Subcutaneous abdominal adipose tissue (tissue), 5 donors: Measurements from ENCODE around the gene DENND4A.
A peak's percentile ranks its signal among the peaks of the same experiment; 100 is the strongest.

ENCODE experiments used
- H3K27ac ChIP-seq: one replicate; pipeline ENCODE4 v1.7.0; 2013; ENCODE audit warnings: low read depth, mild to moderate bottlenecking, inconsistent platforms, low read length, moderate library complexity
- H3K27me3 ChIP-seq, 5 donors: one replicate each; pipeline ENCODE4 v1.7.0; 2013; ENCODE audit warnings: low read length in 5 of 5, inconsistent platforms in 1 of 5; ENCODE audit not compliant: control insufficient read depth in 5 of 5, insufficient read depth in 4 of 5
- H3K36me3 ChIP-seq, 5 donors: one replicate each; pipeline ENCODE4 v1.7.0; 2013; ENCODE audit warnings: low read length in 5 of 5; ENCODE audit not compliant: control insufficient read depth in 5 of 5, insufficient read depth in 5 of 5
- H3K4me1 ChIP-seq, 5 donors: one replicate each; pipeline ENCODE4 v1.7.0; 2013; ENCODE audit warnings: low read length in 5 of 5, mild to moderate bottlenecking in 3 of 5, moderate library complexity in 1 of 5; ENCODE audit not compliant: control insufficient read depth in 5 of 5, insufficient read depth in 5 of 5
- H3K4me3 ChIP-seq, 5 donors: one replicate each; pipeline ENCODE4 v1.7.0; 2013; ENCODE audit warnings: low read length in 5 of 5, low read depth in 1 of 5
- H3K9ac ChIP-seq, 5 donors: one replicate each; pipeline ENCODE4 v1.7.0; 2013; ENCODE audit warnings: low read length in 5 of 5, mild to moderate bottlenecking in 4 of 5, moderate library complexity in 3 of 5
- H3K9me3 ChIP-seq, 5 donors: one replicate each; pipeline ENCODE4 v1.7.0; 2013; ENCODE audit warnings: low read length in 5 of 5; ENCODE audit not compliant: control insufficient read depth in 5 of 5
- donor health status: healthy.
- donor health status: healthy.
- donor health status: healthy.
- donor health status: healthy.
- donor health status: healthy.

The DENND4A gene

DNA sequence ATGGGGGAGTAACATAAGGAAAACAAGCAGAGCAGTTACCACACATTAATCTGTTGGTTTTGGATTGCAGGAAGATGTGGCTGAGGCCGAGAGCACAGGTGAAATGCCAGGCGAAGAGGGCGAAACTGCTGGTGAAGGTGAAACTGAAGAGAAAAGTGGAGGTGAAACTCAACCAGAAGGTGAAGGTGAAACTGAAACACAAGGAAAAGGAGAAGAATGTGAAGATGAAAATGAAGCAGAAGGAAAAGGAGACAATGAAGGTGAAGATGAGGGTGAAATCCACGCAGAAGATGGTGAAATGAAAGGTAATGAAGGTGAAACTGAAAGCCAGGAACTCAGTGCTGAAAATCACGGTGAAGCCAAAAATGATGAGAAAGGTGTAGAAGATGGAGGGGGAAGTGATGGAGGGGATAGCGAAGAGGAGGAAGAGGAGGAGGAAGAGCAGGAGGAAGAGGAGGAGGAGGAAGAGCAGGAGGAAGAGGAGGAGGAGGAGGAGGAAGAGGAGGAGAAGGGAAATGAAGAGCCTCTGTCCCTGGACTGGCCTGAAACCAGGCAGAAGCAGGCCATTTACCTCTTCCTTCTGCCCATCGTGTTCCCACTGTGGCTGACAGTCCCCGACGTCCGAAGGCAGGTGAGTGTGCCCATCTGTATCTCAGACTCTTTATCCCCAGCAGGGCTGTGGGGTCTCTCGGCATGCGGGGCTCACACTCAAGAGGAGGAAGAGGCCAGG lies 141.6 kb downstream of the DENND4A start:
- peaks cover 17 to 44% (median 24%) of the 10 kb centered on the region in 5 donors for H3K36me3 ChIP-seq
- no peak overlapping the region for H3K4me3 ChIP-seq
- H3K9me3 ChIP-seq: no peaks in the 10 kb centered on the region
- H3K27ac ChIP-seq: no peak overlapping the region
- H3K4me1 ChIP-seq: no peaks in the 10 kb centered on the region
- H3K9ac ChIP-seq: no peak overlapping the region
- H3K27me3 ChIP-seq: no peaks in the 10 kb centered on the region

DNA sequence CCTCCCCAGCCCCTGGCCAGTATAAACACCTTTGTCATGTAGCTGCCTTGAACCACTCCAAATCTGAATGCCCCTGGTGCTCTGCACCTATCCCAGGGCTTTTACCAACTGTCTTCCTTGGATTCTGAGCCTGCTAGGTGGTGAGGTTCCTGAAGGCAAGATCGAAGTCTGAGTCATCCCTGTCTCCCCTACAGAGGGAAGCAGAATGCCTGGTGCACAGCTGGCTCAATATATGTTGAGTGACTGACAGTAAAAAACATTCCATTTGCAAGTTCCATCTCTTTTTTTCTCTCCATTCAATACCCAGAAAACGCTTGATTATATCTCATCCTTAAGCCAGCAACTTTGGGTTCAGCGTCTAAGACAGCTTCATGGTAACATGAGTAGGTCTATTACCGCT lies 145.6 kb downstream of the DENND4A start:
- Histone ChIP-seq H3K9me3 (no peaks in the 10 kb centered on the region), H3K9ac (no peak overlapping the region), H3K27ac (no peak overlapping the region), H3K4me3 (no peak overlapping the region), H3K27me3 (no peaks in the 10 kb centered on the region), H3K4me1 (peaks cover 0 to 15% (median 4%) of the 10 kb centered on the region in 5 donors), H3K36me3 (peaks cover 0 to 15% (median 8%) of the 10 kb centered on the region in 5 donors)

DNA sequence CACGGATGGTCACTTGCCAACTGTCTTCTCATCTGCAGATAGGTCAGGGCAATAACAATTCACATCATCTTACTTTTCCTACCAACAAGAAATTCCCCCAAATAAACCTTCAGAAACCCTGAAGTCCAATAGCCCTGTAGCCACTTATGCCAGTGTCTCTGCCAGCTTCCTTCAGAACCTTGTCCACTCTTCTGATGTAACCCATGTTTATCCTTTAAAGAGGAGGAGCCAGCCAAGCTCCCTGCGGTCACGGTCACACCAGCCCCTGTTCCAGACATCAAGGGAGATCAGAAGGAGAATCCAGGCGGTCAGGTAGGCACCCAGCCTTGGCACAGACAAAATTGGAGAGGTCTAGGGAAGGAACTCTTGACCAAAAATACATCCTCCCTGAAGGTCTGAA lies 146.7 kb downstream of the DENND4A start:
- no peak overlapping the region for H3K9ac ChIP-seq
- no peaks in the 10 kb centered on the region for H3K27me3 ChIP-seq
- peaks cover 0 to 15% (median 4%) of the 10 kb centered on the region in 5 donors for H3K4me1 ChIP-seq
- H3K27ac ChIP-seq: no peak overlapping the region
- no peaks in the 10 kb centered on the region for H3K9me3 ChIP-seq
- H3K36me3 ChIP-seq: peaks cover 0 to 5% (median 4%) of the 10 kb centered on the region in 5 donors
- no peak overlapping the region for H3K4me3 ChIP-seq

DNA sequence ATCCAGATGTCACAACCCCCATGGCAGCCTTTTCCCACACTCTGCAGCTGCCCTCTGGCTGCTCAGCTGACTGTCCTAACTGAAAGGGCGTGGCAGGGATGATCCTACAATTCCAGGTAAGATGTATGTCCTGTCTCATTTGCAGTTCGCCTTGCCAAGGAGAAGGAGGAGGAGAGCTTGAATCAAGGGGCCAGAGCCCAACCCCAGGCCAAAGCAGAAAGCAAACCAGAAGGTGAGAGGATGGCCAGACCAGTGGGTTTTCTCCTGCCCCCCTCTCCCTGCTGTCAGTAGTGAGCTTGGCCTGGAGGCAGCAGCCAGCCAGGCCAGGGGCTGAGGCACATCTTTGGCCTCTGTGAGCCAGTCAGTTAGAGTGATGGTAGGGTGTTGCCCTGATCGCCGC lies 147.8 kb downstream of the DENND4A start:
- Histone ChIP-seq H3K36me3 (peaks cover 0 to 5% (median 3%) of the 10 kb centered on the region in 5 donors), H3K9ac (no peak overlapping the region), H3K9me3 (no peaks in the 10 kb centered on the region), H3K4me3 (no peak overlapping the region), H3K27ac (no peak overlapping the region), H3K4me1 (peaks cover 0 to 15% (median 4%) of the 10 kb centered on the region in 5 donors), H3K27me3 (no peaks in the 10 kb centered on the region)

DNA sequence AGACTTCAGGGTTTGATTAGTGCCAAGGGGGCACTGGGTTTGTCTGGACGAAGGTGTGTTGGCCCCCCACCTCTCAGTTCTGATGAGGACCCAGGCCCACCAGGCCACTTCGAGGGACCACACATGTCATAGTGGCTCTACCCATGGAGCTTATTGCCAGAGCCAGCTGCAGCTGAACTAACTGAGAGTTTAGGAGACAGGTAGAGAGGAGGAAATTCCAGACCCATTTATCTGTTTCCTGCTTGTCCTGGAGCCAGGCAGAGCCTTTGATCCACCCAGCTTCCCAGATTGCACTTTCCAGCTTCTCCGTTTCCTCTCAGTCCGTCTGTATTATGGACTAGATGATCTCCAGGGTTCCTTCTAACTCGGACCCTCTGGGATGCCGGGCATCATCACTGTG lies 149.5 kb downstream of the DENND4A start:
- Histone ChIP-seq H3K9ac (peak overlapping the region in 1 of 5 donors; percentile 16), H3K27me3 (no peaks in the 10 kb centered on the region), H3K4me1 (peaks cover 4 to 20% (median 6%) of the 10 kb centered on the region in 5 donors), H3K36me3 (peaks cover 0 to 5% (median 3%) of the 10 kb centered on the region in 5 donors), H3K9me3 (no peaks in the 10 kb centered on the region), H3K4me3 (no peak overlapping the region), H3K27ac (no peak overlapping the region)

DNA sequence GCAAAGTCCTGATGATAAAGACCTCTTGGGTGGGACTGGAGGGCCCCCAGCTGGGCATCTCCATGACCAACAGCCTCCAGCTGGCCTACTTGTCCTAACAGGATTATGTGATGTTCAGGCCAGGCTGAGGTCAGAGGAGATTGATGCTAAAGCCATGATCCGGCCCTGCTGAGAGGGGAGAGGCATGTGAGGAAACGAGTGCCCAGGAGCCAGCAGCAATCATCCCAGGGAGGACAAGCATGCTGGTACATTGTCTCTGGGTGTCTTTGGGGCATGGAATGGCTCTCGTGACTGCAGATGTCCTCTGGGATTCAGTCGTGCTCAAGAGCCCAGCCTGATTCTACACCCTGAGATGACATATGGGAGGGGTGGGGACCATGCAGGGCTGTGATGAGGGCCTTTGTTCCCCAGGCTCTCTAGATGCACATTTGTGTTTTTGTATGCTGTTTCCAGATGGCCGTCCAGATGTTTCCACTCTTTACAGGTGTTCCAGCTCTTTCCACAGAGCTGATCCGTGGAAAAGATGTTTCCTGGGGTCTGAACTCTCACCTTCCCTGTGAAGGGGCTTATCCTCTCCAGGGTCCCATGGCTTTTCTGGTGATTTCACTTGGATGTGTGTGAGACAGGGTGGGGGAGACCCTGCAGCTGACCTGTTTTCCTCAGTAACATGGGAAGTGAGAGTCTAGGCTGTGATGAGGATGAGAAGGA lies 150.2 kb downstream of the DENND4A start:
- H3K27ac ChIP-seq: no peak overlapping the region
- H3K9ac ChIP-seq: peak overlapping the region in 1 of 5 donors; percentile 16
- H3K9me3 ChIP-seq: no peaks in the 10 kb centered on the region
- no peak overlapping the region for H3K4me3 ChIP-seq
- no peaks in the 10 kb centered on the region for H3K27me3 ChIP-seq
- H3K4me1 ChIP-seq: peaks cover 4 to 20% (median 6%) of the 10 kb centered on the region in 5 donors
- H3K36me3 ChIP-seq: peaks cover 0 to 5% (median 3%) of the 10 kb centered on the region in 5 donors

DNA sequence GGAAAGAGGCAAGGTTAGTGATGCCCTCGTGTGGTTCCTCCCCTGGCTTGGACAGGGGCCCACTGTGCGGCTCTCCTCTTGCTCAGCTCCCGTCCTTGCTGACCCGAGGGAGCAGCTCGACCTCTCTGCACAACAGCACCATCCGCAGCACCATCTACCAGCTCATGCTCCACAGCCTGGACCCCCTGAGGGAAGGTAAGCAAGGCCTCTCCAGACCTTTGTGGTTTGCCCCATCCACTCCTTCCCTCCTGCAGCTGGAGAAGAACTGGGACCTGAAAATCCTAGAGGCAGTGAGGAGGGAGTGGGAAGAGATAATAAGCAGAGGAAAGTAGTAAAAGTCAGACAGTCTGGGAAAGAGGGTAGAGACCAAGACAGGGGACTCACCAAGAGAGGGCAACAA lies 152.6 kb downstream of the DENND4A start:
- Histone ChIP-seq H3K27me3 (no peaks in the 10 kb centered on the region), H3K4me1 (peaks cover 4 to 20% (median 6%) of the 10 kb centered on the region in 5 donors), H3K9me3 (no peaks in the 10 kb centered on the region), H3K27ac (no peak overlapping the region), H3K9ac (no peak overlapping the region), H3K4me3 (no peak overlapping the region), H3K36me3 (peaks cover 0 to 5% (median 4%) of the 10 kb centered on the region in 5 donors)

DNA sequence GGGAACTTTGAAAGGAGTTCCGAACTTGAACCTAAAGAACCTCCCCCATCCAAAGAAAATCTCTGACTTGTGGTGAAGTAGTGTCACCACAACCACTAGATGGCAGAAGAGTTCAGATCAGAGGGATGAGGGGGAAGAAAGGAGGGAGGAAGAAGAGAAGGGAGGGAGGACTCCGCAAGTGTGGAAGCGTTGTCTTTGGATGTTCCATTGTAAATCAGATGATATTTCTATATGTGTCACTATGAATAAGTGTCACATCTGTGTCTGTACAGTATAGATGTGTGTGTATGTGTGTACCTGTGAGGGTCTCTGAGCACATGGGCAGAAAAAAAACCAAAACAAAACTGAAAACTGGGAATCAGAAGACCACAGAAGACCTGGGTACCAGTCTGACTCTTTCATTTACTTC lies 153.4 kb downstream of the DENND4A start:
- Histone ChIP-seq H3K4me3 (peak overlapping the region in 2 of 5 donors; percentile 32 to 40), H3K9me3 (no peaks in the 10 kb centered on the region), H3K27ac (no peak overlapping the region), H3K27me3 (no peaks in the 10 kb centered on the region), H3K4me1 (peaks cover 4 to 20% (median 6%) of the 10 kb centered on the region in 5 donors), H3K36me3 (peaks cover 0 to 4% (median 0%) of the 10 kb centered on the region in 5 donors), H3K9ac (no peak overlapping the region)

DNA sequence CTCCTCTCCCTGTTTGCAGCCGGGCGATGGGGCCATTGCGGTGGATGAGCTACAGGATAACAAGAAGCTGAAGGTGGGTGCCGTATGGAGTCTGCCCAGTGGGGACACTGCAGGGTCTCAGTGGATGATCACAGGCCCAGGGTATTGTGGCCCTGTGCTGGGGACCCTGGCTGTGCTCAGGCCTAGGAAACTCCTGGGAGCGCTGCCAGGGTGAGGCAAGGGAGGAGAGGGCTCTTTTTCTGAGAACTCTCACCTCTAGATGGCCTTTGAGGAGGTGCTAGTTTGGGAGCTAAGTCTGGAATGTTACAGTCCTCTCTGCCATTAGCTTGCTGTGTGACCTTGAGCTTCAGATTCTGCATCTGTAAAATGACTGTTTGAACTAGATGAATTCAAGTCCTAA lies 154.0 kb downstream of the DENND4A start:
- no peak overlapping the region for H3K4me3 ChIP-seq

DNA sequence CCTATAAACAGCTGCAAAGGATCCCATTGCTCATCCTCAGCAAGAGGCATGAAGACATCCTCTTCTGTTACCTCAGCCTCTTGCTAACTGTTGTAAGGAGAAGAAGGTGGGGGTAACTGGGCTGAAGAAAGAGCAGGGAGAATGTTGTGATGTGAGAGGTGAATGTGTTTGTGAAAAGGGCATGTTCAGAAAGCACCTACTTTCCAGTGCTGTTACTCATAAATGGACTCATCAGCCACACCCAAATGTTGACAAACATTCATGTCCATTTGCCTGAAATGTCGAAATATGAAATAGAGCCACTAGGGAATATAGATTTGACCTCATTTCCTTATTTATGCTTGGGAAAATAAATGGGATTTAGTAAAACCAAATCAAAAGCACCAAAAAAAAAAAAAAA lies 157.7 kb downstream of the DENND4A start:
- Histone ChIP-seq H3K9ac (no peak overlapping the region), H3K4me1 (peaks cover 0 to 8% (median 5%) of the 10 kb centered on the region in 5 donors), H3K27ac (no peak overlapping the region), H3K4me3 (no peak overlapping the region), H3K9me3 (no peaks in the 10 kb centered on the region), H3K36me3 (peaks cover 0 to 4% (median 0%) of the 10 kb centered on the region in 5 donors), H3K27me3 (no peaks in the 10 kb centered on the region)

More for the DNA sequence above, 154.0 kb downstream of the DENND4A start:
- H3K27me3 ChIP-seq: no peaks in the 10 kb centered on the region
- peaks cover 0 to 4% (median 0%) of the 10 kb centered on the region in 5 donors for H3K36me3 ChIP-seq
- peaks cover 4 to 20% (median 6%) of the 10 kb centered on the region in 5 donors for H3K4me1 ChIP-seq
- H3K9ac ChIP-seq: no peak overlapping the region
- no peaks in the 10 kb centered on the region for H3K9me3 ChIP-seq
- H3K27ac ChIP-seq: no peak overlapping the region
